ENCODE data around the gene FZD7.

The FZD7 gene

DNA sequence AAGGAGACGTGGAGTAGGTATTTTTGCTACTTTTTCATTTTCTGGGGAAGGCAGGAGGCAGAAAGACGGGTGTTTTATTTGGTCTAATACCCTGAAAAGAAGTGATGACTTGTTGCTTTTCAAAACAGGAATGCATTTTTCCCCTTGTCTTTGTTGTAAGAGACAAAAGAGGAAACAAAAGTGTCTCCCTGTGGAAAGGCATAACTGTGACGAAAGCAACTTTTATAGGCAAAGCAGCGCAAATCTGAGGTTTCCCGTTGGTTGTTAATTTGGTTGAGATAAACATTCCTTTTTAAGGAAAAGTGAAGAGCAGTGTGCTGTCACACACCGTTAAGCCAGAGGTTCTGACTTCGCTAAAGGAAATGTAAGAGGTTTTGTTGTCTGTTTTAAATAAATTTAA, 3.4 kb downstream of the FZD7 start:
- no peak for DNase-seq (ENCODE audit: low read depth in 2 of 2)

DNA sequence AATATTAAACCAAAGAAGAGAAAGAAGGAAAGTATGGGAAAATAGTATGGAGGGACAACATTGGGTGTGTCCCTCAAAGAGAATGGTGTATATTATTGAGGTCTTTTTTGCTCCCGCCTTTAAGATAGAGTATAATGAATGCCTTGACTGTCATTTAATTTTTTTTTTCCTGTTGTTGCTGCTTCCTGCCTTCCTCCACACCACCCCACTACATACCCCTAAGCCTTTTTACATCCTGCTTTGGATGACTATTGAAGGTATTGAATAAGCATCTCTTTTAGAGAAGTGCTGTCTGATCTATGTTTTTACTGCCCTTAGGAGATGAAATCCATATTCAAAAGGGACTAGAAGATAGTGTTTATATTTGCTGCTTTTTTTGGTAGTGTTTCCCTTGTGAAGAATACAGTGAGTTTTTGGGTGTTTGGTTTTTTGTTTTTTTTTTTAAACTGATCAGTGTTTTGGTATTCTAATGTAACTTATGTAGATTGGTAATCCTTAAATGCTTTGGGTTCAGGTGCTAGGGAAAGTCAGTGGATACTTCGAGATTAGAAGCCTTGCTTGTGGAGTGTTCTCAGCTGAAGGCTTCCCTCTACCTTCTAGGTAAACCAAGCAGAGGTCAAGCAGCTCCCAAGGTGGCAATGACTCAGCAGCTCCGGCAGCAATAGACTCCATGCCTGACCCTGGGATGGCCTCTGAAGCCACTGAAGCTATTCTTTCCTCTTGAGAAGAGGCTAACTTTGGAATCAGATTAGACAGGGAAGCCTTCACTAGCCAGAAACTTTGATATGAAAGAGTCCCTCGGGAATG, 5.0 kb downstream of the FZD7 start:
- DNase-seq (ENCODE audit: low read depth in 2 of 2): no peak

DNA sequence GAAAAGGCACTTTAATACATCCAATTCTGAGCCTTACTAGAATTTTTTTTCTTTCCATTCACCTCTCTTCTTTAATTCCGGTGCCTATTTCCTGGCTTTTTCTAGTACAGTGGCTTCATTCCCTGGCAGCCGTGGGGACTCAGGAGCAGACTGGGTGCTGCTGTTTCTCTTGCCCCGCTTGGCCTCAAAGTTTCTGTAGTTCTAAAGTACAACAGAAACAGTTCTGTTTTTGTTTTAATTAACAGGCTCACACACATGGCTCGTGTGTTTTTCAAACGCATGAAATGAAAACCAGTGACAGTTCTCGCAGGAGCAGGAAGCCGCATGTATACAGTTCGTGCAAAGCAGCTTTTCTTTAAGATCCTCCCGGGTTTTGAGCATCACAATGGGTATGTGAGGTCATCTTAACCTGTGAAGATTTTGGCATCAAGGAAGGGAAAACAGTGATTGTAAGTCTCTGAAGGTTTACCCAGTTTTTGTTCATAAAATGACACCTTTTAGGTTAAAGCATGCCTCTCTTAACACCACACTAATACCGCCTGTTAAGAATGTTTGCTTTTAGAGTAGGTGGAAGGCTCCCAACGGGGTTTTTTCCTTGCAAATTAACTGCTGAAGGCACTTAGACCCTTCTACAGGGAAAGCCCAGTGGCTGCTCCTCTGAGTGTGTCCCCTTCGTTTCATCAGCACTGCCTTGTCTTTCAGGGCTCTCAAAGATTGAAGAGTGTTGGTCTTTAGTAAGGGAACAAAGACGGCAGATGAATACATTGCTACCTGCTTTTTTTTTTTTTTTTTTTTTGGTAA, 5.8 kb downstream of the FZD7 start:
- DNase-seq (ENCODE audit: low read depth in 2 of 2): no peak

DNA sequence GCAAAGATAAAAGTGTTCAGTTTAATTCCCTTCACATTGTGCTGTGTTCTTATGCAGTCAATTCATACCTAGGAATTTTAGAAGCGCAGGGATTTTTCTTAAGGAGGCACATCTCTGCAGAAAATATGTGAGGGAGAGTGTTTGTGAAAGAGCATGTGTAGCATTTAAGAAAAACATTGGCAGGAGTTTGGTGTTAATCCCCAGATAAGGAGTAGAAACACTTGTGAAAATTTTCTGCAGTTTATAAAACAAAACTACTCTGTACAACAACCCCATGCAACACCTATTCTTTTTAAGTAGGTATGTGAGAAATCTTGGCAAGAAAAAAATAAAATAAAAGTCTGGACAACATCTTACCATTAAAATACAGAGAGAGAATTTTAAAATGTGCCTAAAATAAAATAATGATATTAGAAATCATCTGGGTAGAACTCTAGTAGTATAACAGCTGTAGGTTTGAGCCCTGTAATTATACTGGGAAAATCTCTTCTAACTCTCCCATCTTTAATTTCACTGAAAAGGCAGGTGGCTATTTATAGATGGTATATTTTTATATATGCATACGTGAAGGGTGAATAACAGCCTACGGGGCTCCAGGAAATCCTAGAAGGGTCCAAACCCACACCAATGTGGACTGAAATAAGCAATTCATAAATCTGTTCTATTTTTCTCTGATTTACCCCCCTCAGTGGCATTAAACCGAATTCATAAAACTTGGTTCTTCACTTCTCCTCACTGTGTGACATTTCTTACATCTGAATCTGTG, 6.6 kb downstream of the FZD7 start:
- no peak for DNase-seq (ENCODE audit: low read depth in 2 of 2)

DNA sequence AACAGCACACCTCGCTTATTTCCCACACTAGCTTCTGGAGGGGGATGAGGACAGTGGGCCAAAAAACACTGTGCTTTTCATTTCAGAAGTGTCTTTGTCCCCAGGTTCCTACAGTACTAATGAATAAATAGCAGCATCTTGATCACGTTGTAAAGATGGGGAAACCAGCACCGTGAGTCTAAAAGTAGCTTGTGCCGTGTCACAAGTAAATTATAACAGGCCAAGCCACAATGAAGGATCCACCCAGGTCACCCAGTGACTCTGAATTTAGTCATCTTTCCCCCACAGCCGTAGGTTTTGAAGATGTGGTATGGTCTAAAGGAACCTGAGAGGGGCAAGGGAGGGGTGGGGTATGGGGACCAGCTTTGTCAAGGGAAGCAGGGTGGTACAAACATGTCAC, 8.8 kb downstream of the FZD7 start:
- DNase-seq (ENCODE audit: low read depth in 2 of 2): no peak

DNA sequence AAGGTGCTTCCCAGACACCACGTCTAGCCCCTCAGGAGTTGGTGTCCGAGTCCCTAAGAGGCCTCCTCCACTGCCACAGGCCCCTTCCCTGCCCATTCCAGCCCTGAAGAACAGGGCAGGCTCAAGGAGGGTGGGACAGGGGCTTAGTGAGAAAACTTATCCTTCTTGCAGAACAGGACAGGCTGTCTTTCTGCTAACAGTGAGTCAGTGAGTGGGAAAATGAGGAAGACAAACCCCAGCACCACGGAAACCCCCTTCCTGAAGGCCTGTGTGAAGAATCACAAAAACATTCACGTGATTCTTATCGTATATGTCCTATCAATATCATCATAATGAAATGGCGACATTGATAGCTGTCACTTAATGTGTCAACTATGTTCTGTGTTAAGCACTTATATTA, 9.8 kb downstream of the FZD7 start:
- no peak for DNase-seq (ENCODE audit: low read depth in 2 of 2)

DNA sequence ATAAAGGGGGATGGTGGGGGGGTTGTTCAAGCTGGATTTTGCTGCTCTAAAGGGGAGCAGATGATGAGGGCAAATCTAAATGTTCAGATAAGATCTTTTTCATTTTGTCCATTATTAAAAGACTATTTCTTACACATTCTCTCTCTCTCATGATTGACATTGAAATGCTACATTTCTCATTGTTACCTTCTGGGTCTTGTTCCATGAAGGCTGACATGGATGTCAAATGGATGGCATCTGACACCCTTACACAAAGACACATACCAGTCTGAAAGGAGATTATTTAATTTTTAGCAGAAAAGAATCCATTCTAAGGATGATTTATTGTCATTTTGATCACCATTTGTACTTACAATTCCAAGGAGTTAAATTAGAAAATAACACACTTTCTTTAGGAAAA, 11.1 kb downstream of the FZD7 start:
- no peak for DNase-seq (ENCODE audit: low read depth in 2 of 2)

DNA sequence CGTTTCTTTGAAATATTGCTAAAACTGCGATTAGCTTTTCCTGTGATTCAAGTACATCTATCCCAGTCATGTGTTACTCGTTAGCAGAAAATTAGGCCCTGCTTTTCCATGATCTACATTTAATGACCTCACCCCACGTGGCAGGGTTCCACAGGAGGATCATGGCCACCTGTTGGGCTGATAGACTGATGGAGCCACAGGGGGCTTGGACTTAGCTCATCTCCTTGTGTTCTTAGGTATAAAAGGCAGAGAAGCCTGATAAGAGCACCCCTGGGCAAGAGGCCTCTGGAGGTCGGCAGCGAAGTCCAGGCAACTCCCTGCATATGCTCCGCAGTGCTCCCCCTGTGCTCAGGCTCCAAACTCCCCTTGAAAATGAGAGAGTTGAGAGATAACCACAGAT, 12.9 kb downstream of the FZD7 start:
- no peak for DNase-seq (ENCODE audit: low read depth in 2 of 2)

DNA sequence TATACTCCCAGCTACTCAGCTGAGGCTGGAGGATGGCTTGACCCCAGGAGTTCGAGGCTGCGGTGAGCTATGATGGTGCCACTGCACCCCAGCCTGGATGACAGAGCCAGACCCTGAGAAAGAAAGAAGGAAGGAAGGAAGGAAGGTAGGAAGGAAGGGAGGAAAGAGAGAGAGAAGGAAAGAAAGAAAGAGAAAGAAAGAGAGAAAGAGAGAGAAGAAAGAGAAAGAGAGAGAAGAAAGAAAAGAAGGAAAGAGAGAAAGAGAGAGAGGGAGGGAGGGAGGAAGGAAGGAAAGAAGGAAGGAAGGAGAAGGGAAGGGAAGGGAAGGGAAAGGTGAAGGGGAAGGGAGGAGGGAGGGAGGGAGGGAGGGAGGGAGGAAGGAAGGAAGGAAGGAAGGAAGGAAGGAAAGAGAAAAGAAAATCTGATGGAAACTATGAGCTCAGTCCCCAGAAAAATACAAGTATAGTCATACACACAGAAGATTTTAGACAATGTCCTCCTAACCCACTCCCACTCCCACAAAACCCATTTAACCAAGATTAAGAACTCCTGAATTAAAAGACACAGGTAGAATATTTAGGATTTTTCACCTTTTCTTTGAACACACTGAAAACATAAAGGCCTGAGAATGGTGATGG, 15.6 kb downstream of the FZD7 start:
- DNase-seq (ENCODE audit: low read depth in 2 of 2): no peak

DNA sequence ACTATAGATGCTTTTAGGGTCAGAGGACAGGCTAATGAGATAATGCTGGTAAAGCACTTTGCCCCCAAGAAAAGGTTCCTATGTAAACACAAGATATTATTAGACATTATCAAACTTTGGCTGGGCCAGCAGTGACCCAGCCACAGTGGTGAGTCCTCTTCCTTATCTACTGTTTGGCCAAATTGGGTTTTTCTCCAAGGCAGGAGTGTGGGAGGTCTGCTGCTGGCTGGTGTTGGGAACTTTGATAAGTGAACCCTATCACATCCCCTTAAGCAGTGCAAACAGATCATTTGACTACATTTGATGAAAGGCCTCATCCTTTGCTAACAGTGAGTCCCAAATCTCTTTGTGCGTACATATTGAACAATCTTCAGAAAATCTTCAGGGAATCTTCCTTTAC, 16.2 kb downstream of the FZD7 start:
- no peak for DNase-seq (ENCODE audit: low read depth in 2 of 2)

DNA sequence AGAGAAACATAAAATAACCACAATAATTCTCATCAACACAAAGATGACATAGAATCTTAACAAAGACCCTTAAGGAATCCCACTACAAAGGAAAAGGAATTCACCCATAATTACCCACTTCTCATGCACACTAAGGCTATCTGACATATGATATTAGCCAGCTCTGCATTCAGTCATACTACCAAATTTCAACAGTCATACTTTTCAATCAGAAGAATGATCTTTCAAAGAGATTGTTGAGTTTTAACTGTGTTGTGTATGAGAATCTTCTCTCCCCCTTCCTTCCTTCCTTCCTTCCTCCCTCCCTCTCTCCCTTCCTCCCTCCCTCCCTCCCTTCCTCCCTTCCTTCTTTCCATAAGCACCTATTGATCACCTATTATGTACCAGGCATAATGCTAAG, 17.0 kb downstream of the FZD7 start:
- no peak for DNase-seq (ENCODE audit: low read depth in 2 of 2)

DNA sequence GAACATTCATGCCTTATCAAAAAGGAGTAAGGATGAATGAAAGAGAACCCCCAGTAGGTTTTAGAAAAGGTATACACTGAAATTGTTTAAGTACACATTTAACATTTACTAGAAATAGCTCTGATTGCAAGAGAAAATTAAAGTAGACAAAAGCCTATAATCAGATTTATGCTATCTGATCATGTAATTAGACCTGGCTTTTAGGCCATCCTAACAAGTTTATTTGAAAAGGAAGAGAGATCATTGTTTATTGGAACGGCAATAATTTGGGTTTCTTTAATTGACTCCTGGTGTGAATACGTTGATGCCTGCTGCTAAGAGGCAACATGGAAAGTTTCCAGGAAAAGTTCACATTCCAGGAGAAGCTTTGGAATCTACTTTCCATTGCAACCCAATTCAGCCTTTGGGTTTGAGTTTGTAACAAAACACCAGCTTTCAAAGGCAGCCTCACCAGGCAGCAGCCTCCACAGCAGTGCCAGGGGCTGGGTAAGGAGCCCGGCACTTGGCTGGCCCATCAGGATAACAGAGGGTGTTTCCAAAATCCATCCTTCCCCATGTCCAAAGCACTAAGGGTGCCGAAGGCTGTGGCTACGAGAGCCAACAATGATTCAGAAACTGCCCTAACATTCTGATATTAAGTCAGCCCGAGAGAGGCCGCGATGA, 18.0 kb downstream of the FZD7 start:
- peak; percentile 81 to 83 for DNase-seq (ENCODE audit: low read depth in 2 of 2)

DNA sequence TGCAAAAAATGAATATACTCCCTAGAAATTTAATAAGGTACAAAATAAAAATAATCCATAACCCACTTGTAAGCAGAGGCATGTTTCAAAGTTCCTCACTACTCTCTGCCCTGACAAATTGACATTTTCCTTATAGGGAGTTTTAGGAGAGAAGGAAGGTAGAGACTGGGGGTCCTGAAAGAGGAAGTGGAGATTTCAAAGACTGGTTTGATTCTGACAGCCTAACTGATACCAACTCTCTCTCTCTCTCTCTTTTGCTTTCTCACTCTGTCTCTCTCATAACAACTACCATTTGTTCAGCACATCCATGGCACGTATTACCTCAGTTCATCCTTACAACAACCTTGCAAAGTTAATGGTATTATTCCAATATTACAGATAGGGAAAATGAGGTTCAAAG, 18.6 kb downstream of the FZD7 start:
- no peak for DNase-seq (ENCODE audit: low read depth in 2 of 2)

DNA sequence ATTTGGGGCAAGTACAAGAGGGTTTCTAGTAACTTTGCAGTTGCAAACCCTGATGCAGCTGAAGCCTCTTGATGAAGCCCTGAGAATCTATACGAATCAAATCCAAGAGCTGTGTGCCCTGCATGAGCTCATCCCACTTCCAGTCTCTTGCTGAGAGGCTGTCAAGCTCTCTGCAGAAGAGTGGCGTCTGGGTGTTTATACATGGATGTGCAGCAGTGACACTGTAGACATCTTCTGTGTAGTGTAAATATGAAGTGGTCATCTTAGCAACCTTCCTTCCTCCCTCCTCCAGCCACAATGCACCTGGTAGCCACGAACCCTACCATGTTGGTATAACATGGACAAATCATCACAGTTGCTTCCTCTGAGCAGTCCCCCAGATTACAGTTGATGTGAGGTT, 21.0 kb downstream of the FZD7 start:
- DNase-seq (ENCODE audit: low read depth in 2 of 2): no peak

DNA sequence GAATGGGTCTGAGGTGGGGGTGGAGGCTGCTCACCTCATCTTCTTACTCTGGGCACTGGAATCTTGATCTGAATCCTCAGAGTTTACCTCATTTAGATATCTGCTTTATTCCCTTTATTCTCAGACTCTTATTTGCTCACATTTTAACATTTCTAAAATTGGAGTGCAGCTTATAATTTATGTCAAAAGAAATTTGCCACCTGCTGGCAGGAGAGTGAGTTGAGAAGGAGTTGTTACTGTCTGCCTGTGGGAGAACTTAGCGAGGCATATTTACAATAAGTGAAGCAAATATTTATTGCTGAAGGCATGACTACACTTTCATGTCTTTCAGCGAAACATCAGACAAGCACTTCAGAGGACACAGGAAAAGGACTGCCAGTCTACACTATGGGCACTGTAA, 23.0 kb downstream of the FZD7 start:
- no peak for DNase-seq (ENCODE audit: low read depth in 2 of 2)

DNA sequence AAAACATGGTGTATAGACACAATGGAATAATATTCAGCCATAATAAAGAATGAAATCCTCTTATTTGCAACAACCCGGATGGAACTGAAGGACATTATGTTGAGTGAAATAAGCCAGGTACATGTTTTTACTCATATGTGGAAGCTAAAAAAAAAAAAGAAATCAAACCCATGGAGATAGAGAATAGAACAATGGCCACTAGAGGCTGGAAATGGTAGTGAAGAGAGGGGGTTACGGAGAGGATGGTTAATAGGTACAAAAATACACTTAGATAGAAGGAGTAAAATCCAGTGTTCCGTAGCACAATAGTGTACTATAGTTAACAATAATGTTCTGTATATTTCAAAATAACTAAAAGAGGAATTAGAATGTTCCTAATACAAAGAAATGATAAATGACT, 26.6 kb downstream of the FZD7 start:
- no peak for DNase-seq (ENCODE audit: low read depth in 2 of 2)

DNA sequence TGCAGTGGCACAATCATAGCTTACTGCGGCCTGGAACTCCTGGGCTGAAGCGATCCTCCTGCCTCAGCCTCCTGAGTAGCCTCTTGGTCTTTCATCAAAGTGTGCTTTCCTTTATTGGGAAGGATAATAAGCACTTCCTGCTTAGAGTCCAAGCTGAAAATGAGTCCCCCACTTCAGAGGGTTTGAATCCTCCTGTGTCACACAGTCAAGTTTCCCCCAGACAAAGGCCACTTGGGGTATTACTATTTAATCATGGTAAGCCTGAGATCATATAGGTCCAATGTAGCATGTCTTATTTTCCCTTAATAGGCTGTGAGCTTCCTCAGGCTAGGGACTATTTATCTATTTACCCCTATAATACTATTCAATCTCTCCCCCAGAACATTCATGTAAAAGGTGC, 28.0 kb downstream of the FZD7 start:
- DNase-seq (ENCODE audit: low read depth in 2 of 2): no peak

DNA sequence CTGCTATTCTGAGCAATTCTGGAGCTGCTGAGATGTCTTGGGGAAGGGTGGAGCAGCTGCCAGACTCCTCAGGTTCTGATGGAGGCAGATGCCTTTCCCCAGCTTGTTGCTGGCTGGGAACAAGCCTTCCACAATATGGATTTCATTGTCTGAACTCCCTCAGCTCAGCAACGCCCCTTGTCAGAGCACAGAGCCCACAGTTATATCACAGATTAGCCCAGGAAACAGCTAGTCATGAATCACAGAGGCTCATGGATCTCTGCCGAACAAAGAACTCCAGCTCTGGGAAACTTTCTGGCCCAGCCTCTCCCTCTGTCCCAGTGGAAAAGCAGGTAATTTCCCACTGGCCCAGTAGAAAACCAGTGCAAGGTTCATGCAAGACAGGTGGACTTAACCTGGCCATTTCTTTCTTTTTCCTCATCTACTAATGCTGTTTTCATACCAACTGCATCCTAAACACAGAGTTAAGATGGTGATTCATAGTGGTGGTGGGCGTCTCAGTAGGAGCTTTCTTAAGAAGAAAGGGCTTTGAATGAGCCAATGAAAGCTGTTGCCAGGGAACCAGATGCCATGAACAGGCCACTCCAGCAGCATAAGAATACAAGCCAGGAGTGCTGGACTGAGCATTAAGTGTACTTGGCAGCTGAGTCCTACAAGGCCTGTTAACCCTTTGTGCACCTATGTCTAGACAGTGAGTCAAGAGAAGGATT, 30.7 kb downstream of the FZD7 start:
- peak; percentile 81 to 83 for DNase-seq (ENCODE audit: low read depth in 2 of 2)

DNA sequence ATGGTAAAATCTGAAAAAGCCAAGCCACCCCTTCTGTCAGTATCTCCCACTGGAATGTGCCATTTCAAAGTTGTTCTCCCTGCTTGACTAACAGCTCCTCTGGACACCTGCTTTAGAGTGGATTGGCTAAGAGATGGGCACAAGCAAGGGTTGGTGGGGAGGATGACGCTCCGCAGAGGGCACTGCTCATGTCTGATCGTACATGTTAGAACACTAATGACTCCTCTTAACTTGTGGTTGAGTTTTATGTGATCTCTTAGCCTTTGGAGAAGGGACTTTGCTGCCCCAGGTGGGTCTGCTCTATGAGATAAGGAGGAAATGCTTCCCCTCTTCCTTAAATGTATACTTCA, 31.2 kb downstream of the FZD7 start:
- DNase-seq (ENCODE audit: low read depth in 2 of 2): no peak

DNA sequence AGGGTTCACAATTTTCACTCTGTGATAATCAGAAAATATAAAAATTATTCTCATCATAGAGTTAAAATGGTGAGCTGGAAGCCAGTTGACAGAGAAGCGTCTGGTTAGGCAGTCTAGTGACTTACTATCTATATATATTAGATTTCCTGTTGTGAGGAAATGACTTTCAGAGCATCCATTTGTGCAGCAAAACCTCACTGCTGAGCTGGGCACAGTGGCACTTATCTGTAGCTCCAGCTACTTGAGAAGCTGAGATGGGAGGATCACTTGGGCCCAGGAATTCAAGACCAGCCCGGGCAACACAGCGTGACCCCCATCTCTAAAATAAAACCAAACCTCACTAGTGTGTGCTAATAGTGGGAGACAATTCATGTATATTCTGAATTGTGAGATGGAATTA, 32.2 kb downstream of the FZD7 start:
- DNase-seq (ENCODE audit: low read depth in 2 of 2): no peak

DNA sequence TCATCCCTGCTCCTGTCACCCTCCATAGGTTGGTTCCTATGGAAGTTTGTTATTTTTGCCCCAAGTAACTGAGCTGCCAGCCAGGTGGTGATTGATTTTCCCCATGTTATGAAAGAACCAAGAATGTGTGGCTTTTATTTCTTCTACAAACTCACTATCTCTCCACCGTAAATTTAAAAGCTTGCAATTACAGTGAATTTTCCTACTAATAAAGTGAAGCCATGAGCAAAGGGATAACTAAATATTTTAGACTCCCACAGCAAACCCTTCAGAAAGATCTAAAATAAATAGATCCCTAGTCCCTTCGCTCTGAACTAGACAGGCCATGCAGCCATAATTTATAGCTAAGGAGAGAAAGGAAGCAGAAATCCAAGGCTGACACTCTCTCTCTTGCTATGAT, 33.2 kb downstream of the FZD7 start:
- no peak for DNase-seq (ENCODE audit: low read depth in 2 of 2)
